B cell (primary cell): Measurements from ENCODE around the gene RPA1. TPM values are rescaled to one million over a fixed set of nuclear protein-coding genes. Genes with fewer than 3 reads are reported as not detected.

ENCODE experiments used
- ATAC-seq: fragments of 200-7000 bp; cut with Tn5 transposase; one replicate; pipeline ENCODE4 v1.10.0; 2021; ENCODE audit warnings: low read depth, mild to moderate bottlenecking, moderate number of reproducible peaks, moderate library complexity
- CTCF ChIA-PET: fragments of 350-600 bp; sonication (Branson Sonifier 250); formaldehyde crosslinking; loops from one replicate; lab custom pipeline; 2021; ENCODE audit warnings: antibody characterized with exemption, inconsistent platforms; lab: Charles Lee
- POLR2A ChIA-PET: fragments of 350-600 bp; sonication (Branson Sonifier 250); formaldehyde crosslinking; loops from one replicate; lab custom pipeline; 2021; ENCODE audit warnings: antibody characterized with exemption; lab: Charles Lee
- DNase-seq: peaks from one replicate; pipeline ENCODE4 v3.0.0; 2013
- H2AFZ ChIP-seq: 2 replicates; pipeline ENCODE4 v1.6.1; 2012; ENCODE audit warnings: mild to moderate bottlenecking, low read depth, low read length; ENCODE audit not compliant: insufficient read depth, poor library complexity, severe bottlenecking
- H3K27ac ChIP-seq, 2 donors: 1 replicate in 1 of 2; 2 replicates in 1 of 2; pipeline ENCODE4 v1.5.1; 2012 to 2013; ENCODE audit warnings: low read length in 2 of 2, mild to moderate bottlenecking in 2 of 2, moderate library complexity in 1 of 2
- H3K27me3 ChIP-seq, 4 experiments: fragments of 200-600 bp in 1 of 4; sonication (generic) in 1 of 4; replicated peaks in 1 of 4; 1 replicate in 2 of 4; 2 replicates in 2 of 4; pipeline versions ENCODE4 v1.6.1 to v1.7.0; 2013 to 2016; ENCODE audit warnings: low read length in 3 of 4, mild to moderate bottlenecking in 2 of 4, mixed read lengths in 1 of 4, moderate library complexity in 1 of 4; ENCODE audit not compliant: insufficient read depth in 4 of 4, control insufficient read depth in 3 of 4; ENCODE audit errors: control extremely low read depth in 1 of 4
- H3K36me3 ChIP-seq, 2 experiments: replicated peaks in 1 of 2; 1 replicate in 1 of 2; 2 replicates in 1 of 2; pipeline versions ENCODE4 v1.6.1 to v1.7.1; 2013; ENCODE audit warnings: low read length in 1 of 2; ENCODE audit not compliant: insufficient read depth in 2 of 2, control insufficient read depth in 1 of 2; ENCODE audit errors: control extremely low read depth in 1 of 2, extremely low read depth in 1 of 2
- H3K4me1 ChIP-seq, 2 donors: fragments of 200-600 bp in 1 of 2; sonication (generic) in 1 of 2; 1 replicate in 1 of 2; 2 replicates in 1 of 2; pipeline versions ENCODE4 v1.5.1 to v1.6.1; 2013 to 2017; ENCODE audit warnings: low read length in 2 of 2; ENCODE audit not compliant: control insufficient read depth in 2 of 2, insufficient read depth in 2 of 2
- H3K4me2 ChIP-seq: replicated peaks from 2 replicates; pipeline ENCODE3; 2012; ENCODE audit warnings: mild to moderate bottlenecking, low read depth, low read length; ENCODE audit not compliant: poor library complexity, severe bottlenecking
- H3K4me3 ChIP-seq, 5 experiments: fragments of 200-600 bp in 1 of 5; sonication (generic) in 1 of 5; 1 replicate in 3 of 5; 2 replicates in 2 of 5; pipeline versions ENCODE4 v1.5.1 to v1.7.0; 2011 to 2016; ENCODE audit warnings: low read length in 4 of 5, mild to moderate bottlenecking in 4 of 5, low read depth in 2 of 5, control low read depth in 1 of 5, moderate library complexity in 1 of 5; ENCODE audit not compliant: insufficient read depth in 1 of 5; ENCODE audit errors: control extremely low read depth in 1 of 5, extremely low read depth in 1 of 5
- H3K79me2 ChIP-seq: fragments of 200-600 bp; sonication (generic); one replicate; pipeline ENCODE4 v1.6.0; 2016; ENCODE audit warnings: low read length; ENCODE audit not compliant: control insufficient read depth, insufficient read depth
- H3K9ac ChIP-seq: fragments of 200-600 bp; sonication (generic); 2 replicates; pipeline ENCODE4 v1.6.1; 2017; ENCODE audit warnings: mild to moderate bottlenecking, low read length, moderate library complexity
- H3K9me3 ChIP-seq, 3 donors: one replicate each; pipeline versions ENCODE4 v1.6.1 to v1.7.1; 2013; ENCODE audit warnings: low read length in 2 of 3; ENCODE audit not compliant: control insufficient read depth in 2 of 3, insufficient read depth in 1 of 3; ENCODE audit errors: control extremely low read depth in 1 of 3
- H4K20me1 ChIP-seq: 2 replicates; pipeline ENCODE4 v1.6.0; 2012; ENCODE audit warnings: mild to moderate bottlenecking, low read length; ENCODE audit not compliant: insufficient read depth, control insufficient read depth, poor library complexity, severe bottlenecking
- H3K27ac Mint-ChIP-seq: one replicate; pipeline ENCODE4 v1.8.0; 2021; ENCODE audit warnings: mixed read lengths
- H3K27me3 Mint-ChIP-seq: one replicate; pipeline ENCODE4 v1.8.0; 2021; ENCODE audit warnings: mixed read lengths
- H3K4me1 Mint-ChIP-seq: one replicate; pipeline ENCODE4 v1.8.0; 2021; ENCODE audit warnings: mixed read lengths
- H3K4me3 Mint-ChIP-seq: one replicate; pipeline ENCODE4 v1.8.0; 2021; ENCODE audit warnings: mixed read lengths
- H3K9me3 Mint-ChIP-seq: one replicate; pipeline ENCODE4 v1.8.0; 2022; ENCODE audit warnings: mixed read lengths; ENCODE audit not compliant: insufficient read depth
- EZH2 ChIP-seq: IDR thresholded peaks from 2 replicates; pipeline ENCODE4 v1.6.1; 2012; ENCODE audit warnings: borderline replicate concordance, low read depth, mild to moderate bottlenecking, moderate library complexity, low read length; ENCODE audit not compliant: insufficient read depth, poor library complexity, severe bottlenecking
- WGBS: methylation state at CpG from one replicate; pipeline ENCODE4 v1.1.5; 2013; ENCODE audit warnings: missing lambda C conversion rate; ENCODE audit not compliant: insufficient coverage; 5-methylcytosine and 5-hydroxymethylcytosine counted together
- intact Hi-C: fragments of 100-400 bp; cut with micrococcal nuclease; formaldehyde crosslinking; loops from one replicate; pipeline ENCODE4 v1.10.0; 2022
- polyA plus RNA-seq: library from polyadenylated mRNA; depleted of rRNA; stranded (reverse); fragments of >200 nt; gene quantifications from 2 replicates; pipeline ENCODE4 v1.2.3, GENCODE V29; 2012
- total RNA-seq, 2 donors: library from RNA; stranded (reverse); fragments of 120-200 nt in 1 of 2; gene quantifications; 1 replicate in 1 of 2; 2 replicates in 1 of 2; pipeline versions ENCODE4 v1.2.3 to v1.2.4, GENCODE V29; 2013 to 2022
- TF ChIP-seq, protein P1 (sequence below): fragments of 200-600 bp; IDR thresholded peaks from one replicate; pipeline ENCODE4 v1.8.0; 2022; ENCODE audit warnings: antibody characterized with exemption, mild to moderate bottlenecking

The RPA1 gene
- total and polyA plus RNA-seq, 2 donors (not counting 1 experiment from before 2014, with no cell fraction given), result 27.0 to 94.5 TPM

DNA sequence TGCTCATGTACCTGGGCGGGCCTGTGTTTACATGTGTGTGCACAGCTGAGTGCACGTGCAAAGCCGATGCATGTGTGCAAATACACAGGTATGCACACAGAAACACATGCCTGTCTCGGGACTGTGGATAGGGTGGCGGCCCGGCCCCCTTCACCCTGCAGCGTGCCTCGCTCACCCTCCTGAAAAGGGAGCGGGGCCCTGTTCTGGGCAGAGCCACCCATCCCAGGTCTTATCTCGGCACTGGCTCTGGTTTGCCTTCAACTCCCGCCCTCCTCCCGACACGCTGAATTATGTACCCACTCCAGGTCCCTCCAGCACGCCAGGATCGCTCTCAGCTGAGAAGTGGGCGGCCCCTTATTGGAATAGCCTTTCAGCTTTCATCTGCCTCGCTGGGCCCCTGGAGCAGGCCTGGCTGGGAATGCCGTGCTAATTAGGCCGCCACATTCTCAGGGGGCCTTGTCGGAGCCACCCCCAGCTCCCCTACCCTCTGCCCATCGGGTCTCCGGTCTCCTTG, 117.5 kb downstream of the RPA1 start:
- Histone ChIP-seq H3K4me3 (no peak overlapping the region), H3K36me3 (no peaks in the 10 kb centered on the region), H3K27ac (no peak overlapping the region), H4K20me1 (no peaks in the 10 kb centered on the region), H2AFZ (no peak overlapping the region), H3K4me2 (no peak overlapping the region), H3K4me1 (no peaks in the 10 kb centered on the region), H3K27me3 (no peaks in the 10 kb centered on the region), H3K9me3 (no peaks in the 10 kb centered on the region), H3K9ac (no peak overlapping the region), H3K79me2 (no peaks in the 10 kb centered on the region)
- DNase-seq (no peak), ATAC-seq (no peak)
- Mint-ChIP-seq H3K27me3 (no peaks in the 10 kb centered on the region), H3K4me1 (no peaks in the 10 kb centered on the region), H3K9me3 (no peaks in the 10 kb centered on the region), H3K4me3 (no peak overlapping the region), H3K27ac (no peak overlapping the region)
- WGBS, result 94% methylated on average over 22 of the region's 22 CpGs
- ChIA-PET POLR2A (no interaction called here), CTCF (no interaction called here)
- intact Hi-C loops, result no loop called here
- TF ChIP-seq, protein P1, sequence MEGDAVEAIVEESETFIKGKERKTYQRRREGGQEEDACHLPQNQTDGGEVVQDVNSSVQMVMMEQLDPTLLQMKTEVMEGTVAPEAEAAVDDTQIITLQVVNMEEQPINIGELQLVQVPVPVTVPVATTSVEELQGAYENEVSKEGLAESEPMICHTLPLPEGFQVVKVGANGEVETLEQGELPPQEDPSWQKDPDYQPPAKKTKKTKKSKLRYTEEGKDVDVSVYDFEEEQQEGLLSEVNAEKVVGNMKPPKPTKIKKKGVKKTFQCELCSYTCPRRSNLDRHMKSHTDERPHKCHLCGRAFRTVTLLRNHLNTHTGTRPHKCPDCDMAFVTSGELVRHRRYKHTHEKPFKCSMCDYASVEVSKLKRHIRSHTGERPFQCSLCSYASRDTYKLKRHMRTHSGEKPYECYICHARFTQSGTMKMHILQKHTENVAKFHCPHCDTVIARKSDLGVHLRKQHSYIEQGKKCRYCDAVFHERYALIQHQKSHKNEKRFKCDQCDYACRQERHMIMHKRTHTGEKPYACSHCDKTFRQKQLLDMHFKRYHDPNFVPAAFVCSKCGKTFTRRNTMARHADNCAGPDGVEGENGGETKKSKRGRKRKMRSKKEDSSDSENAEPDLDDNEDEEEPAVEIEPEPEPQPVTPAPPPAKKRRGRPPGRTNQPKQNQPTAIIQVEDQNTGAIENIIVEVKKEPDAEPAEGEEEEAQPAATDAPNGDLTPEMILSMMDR, result no peak
- no peak for TF ChIP-seq EZH2

DNA sequence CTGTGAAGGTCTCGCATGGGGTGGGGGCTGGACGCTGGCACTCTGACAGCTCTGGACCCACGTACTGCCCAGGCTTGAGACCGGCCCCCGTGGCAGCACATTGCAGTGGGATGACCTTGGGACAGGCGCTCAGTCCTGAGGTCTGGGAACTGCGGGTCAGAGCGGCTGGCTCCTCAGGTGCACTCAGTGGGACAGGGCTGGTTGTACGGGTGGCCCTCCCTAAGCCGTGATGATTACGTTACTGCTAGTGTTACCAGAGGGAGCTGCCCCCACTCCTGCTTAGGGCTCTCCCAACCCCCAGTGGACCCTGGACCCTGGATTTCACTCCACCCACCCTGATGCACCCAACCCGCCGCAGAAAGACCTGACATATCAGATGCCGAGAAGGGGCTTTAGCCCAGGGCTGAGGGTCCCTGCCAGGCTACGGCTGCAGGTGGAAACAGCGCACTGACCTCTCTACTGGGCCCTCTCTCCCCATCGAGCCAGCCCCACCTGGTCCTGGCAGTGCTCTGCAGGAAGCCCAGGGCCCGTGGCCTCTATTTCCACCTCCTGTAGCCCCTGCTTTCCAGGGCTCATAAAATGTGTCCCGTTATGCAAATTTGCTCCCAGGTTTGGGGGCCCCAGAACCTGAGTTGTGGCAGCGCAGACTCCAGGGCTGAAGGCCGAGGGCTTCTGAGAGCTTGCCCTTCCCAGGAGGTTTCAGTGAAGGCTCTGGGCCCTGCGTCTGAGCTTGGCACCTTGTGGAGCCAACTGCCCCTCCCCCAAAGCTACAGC, 118.1 kb downstream of the RPA1 start:
- no peak overlapping the region for H3K4me3 Mint-ChIP-seq
- H3K27ac ChIP-seq, result no peak overlapping the region

More for the DNA sequence above, 118.1 kb downstream of the RPA1 start:
- H3K27ac Mint-ChIP-seq, result no peak overlapping the region
- no peak for ATAC-seq
- Histone ChIP-seq H3K9ac (no peak overlapping the region), H4K20me1 (no peaks in the 10 kb centered on the region), H3K4me1 (no peaks in the 10 kb centered on the region), H2AFZ (no peak overlapping the region), H3K79me2 (no peaks in the 10 kb centered on the region), H3K4me3 (no peak overlapping the region), H3K36me3 (no peaks in the 10 kb centered on the region), H3K4me2 (no peak overlapping the region), H3K9me3 (no peaks in the 10 kb centered on the region), H3K27me3 (no peaks in the 10 kb centered on the region)
- ChIA-PET CTCF (no interaction called here), POLR2A (no interaction called here)
- intact Hi-C loops, result no loop called here
- TF ChIP-seq, protein P1, result no peak
- TF ChIP-seq EZH2, result no peak
- no peaks in the 10 kb centered on the region for H3K9me3 Mint-ChIP-seq
- H3K27me3 Mint-ChIP-seq, result no peaks in the 10 kb centered on the region
- DNase-seq, result no peak
- no peaks in the 10 kb centered on the region for H3K4me1 Mint-ChIP-seq
- 92% methylated on average over 22 of the region's 22 CpGs for WGBS
